ENCODE measurements around the gene SLC44A2.
"Not testable (repeated sequence)": the region's sequence is repeated elsewhere in the genome, so short reads cannot be mapped to it uniquely, and the experiment has no call there.

SLC44A2 gene

GRCh38 chr19:10653732-10654609, 28.6 kb downstream of the SLC44A2 start, which contains the start of gene ILF3:
Gene ILF3, plus strand, starts transcription at chr19:10654346. Its CDS starts 16,260 bp downstream, at chr19:10670606.
- DNase-seq, result peak; percentile 100

GRCh38 chr19:10654610-10655456, 29.5 kb downstream of the SLC44A2 start:
- peak; percentile 70 to 75 for DNase-seq

GRCh38 chr19:10655457-10656312, 30.3 kb downstream of the SLC44A2 start:
- no peak for DNase-seq

GRCh38 chr19:10660346-10660745, 35.0 kb downstream of the SLC44A2 start:
- DNase-seq, result no peak

GRCh38 chr19:10661946-10662345, 36.6 kb downstream of the SLC44A2 start:
- no peak for DNase-seq

GRCh38 chr19:10662384-10663251, 37.3 kb downstream of the SLC44A2 start:
- no peak for DNase-seq

GRCh38 chr19:10663252-10663563, 37.9 kb downstream of the SLC44A2 start:
- not testable (repeated sequence) for DNase-seq

GRCh38 chr19:10667867-10668266, 42.5 kb downstream of the SLC44A2 start:
- no peak for DNase-seq

GRCh38 chr19:10669246-10669645, 43.9 kb downstream of the SLC44A2 start:
- DNase-seq, result no peak

GRCh38 chr19:10670182-10670581, 44.8 kb downstream of the SLC44A2 start:
- no peak for DNase-seq

GRCh38 chr19:10670876-10671804, 45.8 kb downstream of the SLC44A2 start:
- no peak for DNase-seq

GRCh38 chr19:10671922-10672321, 46.6 kb downstream of the SLC44A2 start:
- not testable (repeated sequence) for DNase-seq

- DNase-seq, result not testable (repeated sequence)
Observed at GRCh38 chr19:10675214-10675613, 49.9 kb downstream of the SLC44A2 start.

GRCh38 chr19:10677751-10678150, 52.4 kb downstream of the SLC44A2 start:
- no peak for DNase-seq

- DNase-seq, result no peak
Observed at GRCh38 chr19:10678813-10679212, 53.5 kb downstream of the SLC44A2 start.

- no peak for DNase-seq
Observed at GRCh38 chr19:10679743-10680142, 54.4 kb downstream of the SLC44A2 start.

GRCh38 chr19:10680545-10681135, 55.3 kb downstream of the SLC44A2 start:
- no peak for DNase-seq

GRCh38 chr19:10681658-10682057, 56.3 kb downstream of the SLC44A2 start:
- no peak for DNase-seq

- DNase-seq, result no peak
Observed at GRCh38 chr19:10682397-10683063, 57.2 kb downstream of the SLC44A2 start.

- no peak for DNase-seq
Observed at GRCh38 chr19:10683064-10683426, 57.7 kb downstream of the SLC44A2 start.
